Neuronal stem cell (in vitro differentiated cells): Measurements from ENCODE around the gene TRAF3IP3.
A peak's percentile ranks its signal among the peaks of the same experiment; 100 is the strongest.

Experiments used
- DNase-seq: peaks from one replicate; pipeline ENCODE4 v3.0.0-alpha.2; 2013; ENCODE audit warnings: low spot score
- H2AFZ ChIP-seq: one replicate; pipeline ENCODE4 v1.6.1; 2013; ENCODE audit warnings: mild to moderate bottlenecking, low read length, inconsistent platforms
- H2AK5ac ChIP-seq: 2 replicates; pipeline ENCODE4 v1.6.1; 2013; ENCODE audit warnings: low read depth, mild to moderate bottlenecking, inconsistent platforms, low read length, moderate library complexity, mixed read lengths
- H2BK120ac ChIP-seq: 2 replicates; pipeline ENCODE4 v1.6.1; 2013; ENCODE audit warnings: low read depth, mild to moderate bottlenecking, inconsistent platforms, low read length, moderate library complexity, mixed read lengths
- H2BK12ac ChIP-seq: one replicate; pipeline ENCODE4 v1.6.1; 2013; ENCODE audit warnings: low read length, inconsistent platforms
- H2BK15ac ChIP-seq: 2 replicates; pipeline ENCODE4 v1.6.1; 2013; ENCODE audit warnings: mild to moderate bottlenecking, low read length, inconsistent platforms, mixed read lengths
- H2BK5ac ChIP-seq: one replicate; pipeline ENCODE4 v1.6.1; 2013; ENCODE audit warnings: inconsistent platforms, mild to moderate bottlenecking, low read length, moderate library complexity
- H3K14ac ChIP-seq: one replicate; pipeline ENCODE4 v1.6.1; 2013; ENCODE audit warnings: low read length, inconsistent platforms
- H3K18ac ChIP-seq: 2 replicates; pipeline ENCODE4 v1.6.1; 2013; ENCODE audit warnings: low read length, inconsistent platforms
- H3K23ac ChIP-seq: 2 replicates; pipeline ENCODE4 v1.6.1; 2013; ENCODE audit warnings: low read depth, mild to moderate bottlenecking, mixed read lengths, low read length, inconsistent platforms; ENCODE audit not compliant: poor library complexity
- H3K27ac ChIP-seq: replicated peaks from 3 replicates; pipeline ENCODE4 v1.5.1; 2013; ENCODE audit warnings: low read length, inconsistent platforms
- H3K27me3 ChIP-seq, 3 experiments: 2 replicates each; pipeline ENCODE4 v1.6.1; 2013; ENCODE audit warnings: low read length in 3 of 3, mild to moderate bottlenecking in 2 of 3, inconsistent platforms in 1 of 3, low read depth in 1 of 3, mixed read lengths in 1 of 3, moderate library complexity in 1 of 3; ENCODE audit not compliant: control insufficient read depth in 3 of 3, insufficient read depth in 3 of 3
- H3K36me3 ChIP-seq, 2 donors: replicated peaks in 1 of 2; 2 replicates each; pipeline ENCODE4 v1.6.1; 2013; ENCODE audit warnings: low read length in 2 of 2; ENCODE audit not compliant: control insufficient read depth in 2 of 2, insufficient read depth in 2 of 2
- H3K4ac ChIP-seq: 2 replicates; pipeline ENCODE4 v1.6.1; 2013; ENCODE audit warnings: inconsistent platforms, mild to moderate bottlenecking, low read length, moderate library complexity
- H3K4me1 ChIP-seq, 2 donors: 1 replicate in 1 of 2; 2 replicates in 1 of 2; pipeline ENCODE4 v1.6.1; 2013; ENCODE audit warnings: low read length in 2 of 2, low read depth in 1 of 2; ENCODE audit not compliant: control insufficient read depth in 2 of 2, insufficient read depth in 1 of 2
- H3K4me2 ChIP-seq: one replicate; pipeline ENCODE4 v1.6.1; 2013; ENCODE audit warnings: mild to moderate bottlenecking, low read length, inconsistent platforms; ENCODE audit not compliant: insufficient read depth, poor library complexity, severe bottlenecking
- H3K4me3 ChIP-seq, 2 donors: 2 replicates each; pipeline ENCODE4 v1.5.1; 2013; ENCODE audit warnings: low read length in 2 of 2, mild to moderate bottlenecking in 2 of 2, inconsistent platforms in 1 of 2, moderate library complexity in 1 of 2
- H3K79me1 ChIP-seq: one replicate; pipeline ENCODE4 v1.6.1; 2013; ENCODE audit warnings: low read depth, mild to moderate bottlenecking, inconsistent platforms, low read length, moderate library complexity
- H3K9ac ChIP-seq: one replicate; pipeline ENCODE4 v1.6.1; 2013; ENCODE audit warnings: mild to moderate bottlenecking, low read depth, low read length, inconsistent platforms; ENCODE audit not compliant: poor library complexity
- H3K9me3 ChIP-seq, 2 donors: replicated peaks in 1 of 2; 2 replicates each; pipeline versions ENCODE3 to v1.6.1; 2013; ENCODE audit warnings: low read length in 2 of 2, mild to moderate bottlenecking in 2 of 2, inconsistent platforms in 1 of 2, low read depth in 1 of 2, mixed read lengths in 1 of 2, moderate library complexity in 1 of 2; ENCODE audit not compliant: control insufficient read depth in 2 of 2, insufficient read depth in 1 of 2
- H4K8ac ChIP-seq: one replicate; pipeline ENCODE4 v1.6.1; 2013; ENCODE audit warnings: low read depth, mild to moderate bottlenecking, inconsistent platforms, low read length, moderate library complexity
- H4K91ac ChIP-seq: one replicate; pipeline ENCODE4 v1.6.1; 2013; ENCODE audit warnings: low read length, low read depth, mild to moderate bottlenecking, inconsistent platforms; ENCODE audit not compliant: poor library complexity
- WGBS, 2 donors: extraction: QIAGEN DNeasy Blood & Tissue Kit; methylation state at CpG; one replicate each; pipeline ENCODE4 v1.1.7; 2013; ENCODE audit warnings: missing lambda C conversion rate in 2 of 2, mixed read lengths in 1 of 2; ENCODE audit not compliant: insufficient read length in 2 of 2, insufficient replicate concordance in 1 of 2; ENCODE audit errors: extremely low coverage in 2 of 2; 5-methylcytosine and 5-hydroxymethylcytosine counted together

TRAF3IP3 gene

GRCh38 chr1:209783386-209783785, 27.5 kb downstream of the TRAF3IP3 start:
- no peak overlapping the region for H4K8ac ChIP-seq
- DNase-seq = no peak
- WGBS, 2 donors = no CpG with 5 or more reads among the region's 6 CpGs
- peaks cover 4 to 6% of the 10 kb centered on the region in 2 donors for H3K4me1 ChIP-seq
- H3K4me3 ChIP-seq = peak overlapping the region in 1 of 2 donors; percentile 69
- H2AFZ ChIP-seq = peak overlapping the region; percentile 88
- no peak overlapping the region for H2BK5ac ChIP-seq
- no peak overlapping the region for H3K23ac ChIP-seq
- no peak overlapping the region for H3K14ac ChIP-seq
- no peak overlapping the region for H3K18ac ChIP-seq
- H3K79me1 ChIP-seq = peaks cover 5% of the 10 kb centered on the region
- H3K4ac ChIP-seq = no peak overlapping the region
- H3K27me3 ChIP-seq = peaks cover 0 to 22% (median 14%) of the 10 kb centered on the region in 3 experiments
- H2BK15ac ChIP-seq = no peak overlapping the region
- H3K27ac ChIP-seq = no peak overlapping the region
- H2BK12ac ChIP-seq = no peak overlapping the region
- H3K9me3 ChIP-seq = peaks cover 0 to 7% of the 10 kb centered on the region in 2 donors
- no peak overlapping the region for H4K91ac ChIP-seq
- peak overlapping the region; percentile 9 for H2AK5ac ChIP-seq
- peaks cover 3 to 7% of the 10 kb centered on the region in 2 donors for H3K36me3 ChIP-seq
- H3K4me2 ChIP-seq = no peak overlapping the region
- H3K9ac ChIP-seq = no peak overlapping the region
- H2BK120ac ChIP-seq = no peak overlapping the region

DNA sequence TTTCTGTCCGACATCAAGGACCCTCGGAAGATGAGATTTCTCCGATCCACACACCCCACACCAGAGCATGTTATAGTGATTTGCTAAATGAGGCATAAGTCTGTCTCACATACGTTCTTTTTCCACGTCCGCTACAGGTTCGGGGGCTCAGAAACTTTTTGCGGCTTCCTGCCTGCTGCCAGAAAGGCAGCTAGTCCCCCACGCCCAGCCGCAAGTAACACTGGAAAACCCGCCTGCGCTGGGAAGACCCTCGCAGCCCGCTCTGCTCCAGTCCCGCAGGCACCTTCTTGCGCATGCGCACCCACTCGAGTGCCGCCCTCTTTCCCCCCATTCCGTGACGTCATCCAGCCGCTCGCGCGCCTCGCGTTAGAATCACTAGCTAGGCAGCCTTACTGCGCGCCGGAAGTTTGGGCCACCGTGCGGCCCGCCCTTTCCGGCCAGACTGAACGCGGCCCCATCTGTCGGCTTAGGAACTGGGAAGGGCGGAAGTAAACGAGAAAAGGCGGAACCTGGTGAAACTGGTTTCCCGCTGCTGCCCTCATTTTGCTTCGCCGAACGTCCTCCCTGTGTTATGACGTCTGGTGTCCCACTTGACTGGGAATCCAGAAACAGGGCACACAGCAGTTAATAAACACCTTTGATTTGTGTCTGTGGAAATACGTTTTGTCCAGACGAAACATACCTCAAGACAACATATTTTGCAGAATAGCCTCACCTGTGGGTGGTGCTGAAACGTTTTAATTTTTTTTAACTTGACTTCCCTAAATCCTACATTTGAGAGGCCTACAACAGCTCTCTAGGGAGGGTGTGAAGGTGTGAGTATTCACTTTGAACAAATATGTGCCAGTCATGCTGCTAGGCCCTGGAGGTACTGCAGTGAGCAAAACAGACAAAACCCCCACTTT, 28.7 kb downstream of the TRAF3IP3 start, which contains the start of gene C1orf74:
TSS of gene C1orf74 (minus strand) at position 295 of the 905 bp plus-strand sequence. CDS start 925 bp downstream, outside the sequence.
- Histone ChIP-seq H3K9me3 (peaks cover 0 to 7% of the 10 kb centered on the region in 2 donors), H3K36me3 (peaks cover 3 to 7% of the 10 kb centered on the region in 2 donors), H3K27ac (peak within 1 kb of the TSS; percentile 73), H2BK15ac (no peak within 1 kb of the TSS), H2BK12ac (no peak within 1 kb of the TSS), H3K23ac (peak within 1 kb of the TSS; percentile 97), H3K14ac (no peak within 1 kb of the TSS), H3K4me1 (peaks cover 4 to 6% of the 10 kb centered on the region in 2 donors), H3K4me3 (peak within 1 kb of the TSS; percentile 69 to 89), H3K79me1 (peaks cover 5% of the 10 kb centered on the region), H4K8ac (no peak within 1 kb of the TSS), H2BK120ac (no peak within 1 kb of the TSS), H2AFZ (peak within 1 kb of the TSS; percentile 88), H3K18ac (peak within 1 kb of the TSS; percentile 65), H3K9ac (peak within 1 kb of the TSS; percentile 44), H3K4me2 (peak within 1 kb of the TSS; percentile 65), H3K27me3 (peaks cover 0 to 33% (median 18%) of the 10 kb centered on the region in 3 experiments), H4K91ac (peak within 1 kb of the TSS; percentile 39), H3K4ac (no peak within 1 kb of the TSS), H2BK5ac (no peak within 1 kb of the TSS), H2AK5ac (peak within 1 kb of the TSS; percentile 9)
- no CpG with 5 or more reads among the region's 48 CpGs for WGBS, 2 donors
- peak; percentile 97 for DNase-seq

- no CpG with 5 or more reads among the region's 4 CpGs for WGBS, 2 donors
- Histone ChIP-seq H2AFZ (peak overlapping the region; percentile 84), H3K36me3 (peaks cover 3 to 7% of the 10 kb centered on the region in 2 donors), H4K91ac (no peak overlapping the region), H4K8ac (no peak overlapping the region), H3K27ac (no peak overlapping the region), H3K79me1 (peaks cover 5% of the 10 kb centered on the region), H3K4me3 (no peak overlapping the region), H2BK15ac (no peak overlapping the region), H3K9me3 (peaks cover 0 to 7% of the 10 kb centered on the region in 2 donors), H2BK5ac (no peak overlapping the region), H3K4me1 (peaks cover 4 to 6% of the 10 kb centered on the region in 2 donors), H3K18ac (no peak overlapping the region), H2BK12ac (no peak overlapping the region), H3K23ac (no peak overlapping the region), H3K27me3 (peaks cover 0 to 44% (median 18%) of the 10 kb centered on the region in 3 experiments), H3K4ac (no peak overlapping the region), H3K9ac (no peak overlapping the region), H2AK5ac (no peak overlapping the region), H2BK120ac (no peak overlapping the region), H3K14ac (no peak overlapping the region), H3K4me2 (no peak overlapping the region)
- DNase-seq = no peak
Measured at GRCh38 chr1:209785592-209785991, 29.7 kb downstream of the TRAF3IP3 start.

GRCh38 chr1:209786146-209786545, 30.3 kb downstream of the TRAF3IP3 start:
- no peak overlapping the region for H3K4me3 ChIP-seq
- no peak overlapping the region for H2BK5ac ChIP-seq
- no peak overlapping the region for H3K9ac ChIP-seq
- H2AFZ ChIP-seq = no peak overlapping the region
- DNase-seq = no peak
- peaks cover 3 to 7% of the 10 kb centered on the region in 2 donors for H3K36me3 ChIP-seq
- no peak overlapping the region for H4K8ac ChIP-seq
- H3K9me3 ChIP-seq = peaks cover 0 to 7% of the 10 kb centered on the region in 2 donors
- no peak overlapping the region for H3K18ac ChIP-seq
- H2BK15ac ChIP-seq = no peak overlapping the region
- H3K27me3 ChIP-seq = peaks cover 0 to 47% (median 18%) of the 10 kb centered on the region in 3 experiments
- no peak overlapping the region for H3K27ac ChIP-seq
- H3K14ac ChIP-seq = no peak overlapping the region
- H4K91ac ChIP-seq = no peak overlapping the region
- WGBS, 2 donors = no CpG with 5 or more reads among the region's 4 CpGs
- H2BK12ac ChIP-seq = no peak overlapping the region
- no peak overlapping the region for H2BK120ac ChIP-seq
- H3K4me1 ChIP-seq = peaks cover 4 to 6% of the 10 kb centered on the region in 2 donors
- no peak overlapping the region for H3K4me2 ChIP-seq
- H3K4ac ChIP-seq = no peak overlapping the region
- no peak overlapping the region for H2AK5ac ChIP-seq
- no peak overlapping the region for H3K23ac ChIP-seq
- peaks cover 5% of the 10 kb centered on the region for H3K79me1 ChIP-seq
